RPMI7951 (cell line): ENCODE data around the gene SPATA31C2. TPM values are rescaled to one million over a fixed set of nuclear protein-coding genes. Genes with fewer than 3 reads are reported as not detected.
A peak's percentile ranks its signal among the peaks of the same experiment; 100 is the strongest.
"Not testable (repeated sequence)": the region's sequence is repeated elsewhere in the genome, so short reads cannot be mapped to it uniquely, and the experiment has no call there.

Experiments
- DNase-seq: peaks from one replicate; pipeline ENCODE4 v3.0.0-alpha.2; 2012; ENCODE audit warnings: low read depth
- total RNA-seq: library from RNA; depleted of rRNA; stranded (reverse); fragments of >200 nt; shearing (Covaris generic); gene quantifications from 2 replicates; pipeline ENCODE4 v1.2.3, GENCODE V29; 2014; rRNA removed

The SPATA31C2 gene
- not detected in 2 replicates for total RNA-seq

- DNase-seq: not testable (repeated sequence)
These were observed at the start of gene SPATA31C2 for GRCh38 chr9:88138375-88138774. Gene SPATA31C2, minus strand, starts transcription at chr9:88138475. Its CDS starts 29 bp downstream, at chr9:88138446.

- no peak for DNase-seq
These were observed 49.4 kb upstream of the SPATA31C2 start for GRCh38 chr9:88187631-88188030.

GRCh38 chr9:88186495-88187110 lies 48.3 kb upstream of the SPATA31C2 start:
- no peak for DNase-seq

GRCh38 chr9:88184976-88185375 lies 46.7 kb upstream of the SPATA31C2 start:
- DNase-seq: no peak

GRCh38 chr9:88183798-88184495 lies 45.7 kb upstream of the SPATA31C2 start:
- DNase-seq: no peak

- no peak for DNase-seq
These were observed 44.2 kb upstream of the SPATA31C2 start for GRCh38 chr9:88182501-88182900.

- peak; percentile 11 for DNase-seq
These were observed 41.9 kb upstream of the SPATA31C2 start for GRCh38 chr9:88180081-88180765.

GRCh38 chr9:88179062-88179521 lies 40.8 kb upstream of the SPATA31C2 start:
- no peak for DNase-seq

- DNase-seq: no peak
These were observed 40.4 kb upstream of the SPATA31C2 start for GRCh38 chr9:88178641-88179040.

- no peak for DNase-seq
These were observed 39.1 kb upstream of the SPATA31C2 start for GRCh38 chr9:88177371-88177770.

- peak; percentile 13 for DNase-seq
These were observed 36.0 kb upstream of the SPATA31C2 start for GRCh38 chr9:88174324-88174723.

GRCh38 chr9:88173378-88173999 lies 35.2 kb upstream of the SPATA31C2 start:
- peak; percentile 73 for DNase-seq

GRCh38 chr9:88169700-88170099 lies 31.4 kb upstream of the SPATA31C2 start:
- DNase-seq: no peak

- no peak for DNase-seq
These were observed 30.3 kb upstream of the SPATA31C2 start for GRCh38 chr9:88168564-88168963.

- DNase-seq: no peak
These were observed 28.4 kb upstream of the SPATA31C2 start for GRCh38 chr9:88166660-88167059.

GRCh38 chr9:88164850-88165249 lies 26.6 kb upstream of the SPATA31C2 start:
- DNase-seq: no peak

- no peak for DNase-seq
These were observed 22.9 kb upstream of the SPATA31C2 start for GRCh38 chr9:88161144-88161543.

- peak; percentile 61 for DNase-seq
These were observed 5.8 kb upstream of the SPATA31C2 start for GRCh38 chr9:88143957-88144625.

- no peak for DNase-seq
These were observed 4.9 kb upstream of the SPATA31C2 start for GRCh38 chr9:88143179-88143578.

GRCh38 chr9:88133552-88133951 lies 4.7 kb downstream of the SPATA31C2 start:
- DNase-seq: not testable (repeated sequence)

GRCh38 chr9:88129556-88129955 lies 8.7 kb downstream of the SPATA31C2 start:
- not testable (repeated sequence) for DNase-seq
